Measurements from ENCODE around the gene DIS3L. TPM values are rescaled to one million over a fixed set of nuclear protein-coding genes. Genes with fewer than 3 reads are reported as not detected.
"Not testable (repeated sequence)": the region's sequence is repeated elsewhere in the genome, so short reads cannot be mapped to it uniquely, and the experiment has no call there.

Gene DIS3L
- total and polyA plus RNA-seq, 2 of the 4 experiments (the other 2 are of a cell fraction) = 5.1 to 14.5 TPM

- H2BK120ac ChIP-seq (ENCODE audit: low read depth, low read length); H2BK5ac ChIP-seq (ENCODE audit: low read depth, low read length, poor library complexity, severe bottlenecking); H3K9ac ChIP-seq (ENCODE audit: low read depth, low read length); H3K56ac ChIP-seq (ENCODE audit: extremely low read depth, insufficient read depth, low read length); H2AK5ac ChIP-seq (ENCODE audit: low read depth, low read length); POLR2A ChIA-PET (ENCODE audit: unreplicated experiment); ATAC-seq (ENCODE audit: low read depth); H4K20me1 ChIP-seq (ENCODE audit: insufficient read depth, low read length); H3K27ac ChIP-seq (ENCODE audit: insufficient read depth, low read length); H2BK15ac ChIP-seq (ENCODE audit: low read depth, low read length); H3K18ac ChIP-seq (ENCODE audit: low read depth, low read length); H3K27me3 ChIP-seq (ENCODE audit: control insufficient read depth, insufficient read depth, low read length); H2AK9ac ChIP-seq (replicated peaks; ENCODE audit: low read depth, low read length, poor library complexity); H3K4me2 ChIP-seq (ENCODE audit: low read depth, low read length); H2AFZ ChIP-seq (replicated peaks; ENCODE audit: low read length, poor library complexity); H4K5ac ChIP-seq (ENCODE audit: low read depth, low read length); H3K4me3 ChIP-seq (ENCODE audit: insufficient read depth, low read depth, low read length); H3K9me1 ChIP-seq (ENCODE audit: insufficient read depth, low read length); H2BK20ac ChIP-seq (ENCODE audit: low read depth, low read length); H3K14ac ChIP-seq (replicated peaks; ENCODE audit: low read depth, low read length); H3K23ac ChIP-seq (ENCODE audit: low read depth, low read length); H3K4ac ChIP-seq (ENCODE audit: low read depth, low read length); intact Hi-C loops (cut with micrococcal nuclease); BruUV-seq (replicated peaks); H3K4me1 ChIP-seq (ENCODE audit: control insufficient read depth, insufficient read depth, low read length); dilution Hi-C loops (cut with HindIII; ENCODE audit: low sequenced_read_pairs, unreplicated experiment); H4K91ac ChIP-seq (ENCODE audit: insufficient read depth, low read depth, low read length); H3K9me3 ChIP-seq (ENCODE audit: control insufficient read depth, insufficient read depth, low read length); in situ Hi-C loops (cut with MboI; ENCODE audit: low sequenced_read_pairs); DNase-seq; H3K36me3 ChIP-seq (ENCODE audit: control insufficient read depth, insufficient read depth, low read length); H4K8ac ChIP-seq (ENCODE audit: low read depth in 2 of 2, low read length in 2 of 2): not testable (repeated sequence)
- H3K79me1 ChIP-seq (ENCODE audit: low read depth in 1 of 2, low read length in 2 of 2) = peaks cover 9 to 11% of the 10 kb centered on the region in 2 experiments; a peak in 3 of 4 replicates
- no CpG with 5 or more reads among the region's 2 CpGs for WGBS, 2 experiments (ENCODE audit: extremely low coverage in 2 of 2, insufficient read length in 1 of 2)
- CTCF ChIA-PET = interaction anchor here (1.2 kb wide), 1 partner anchor 116 kb away, joined by 3 read pairs; the partner anchor contains the start of gene SNAPC5
Observed at GRCh38 chr15:66381376-66381775, 88.0 kb downstream of the DIS3L start.

Small RNA genes within 50 kb of the gene (microRNA-seq; reads per million reads assigned to microRNA genes)
- gene RF00019 (ENCODE audit: insufficient read depth, insufficient read length) = not detected
- gene SCARNA14 (ENCODE audit: insufficient read depth, insufficient read length) = 3.1 reads per million

Small RNA genes within 50 kb of the gene (small RNA-seq; reads per million reads assigned to genes)
- gene RF00019 (0 reads per million in 5 experiments), gene SCARNA14 (5.9 to 20.5 (median 11.1) reads per million in 5 experiments)

Other genes with a start within 250 kb of the DIS3L start
- gene MEGF11, start 39.8 kb upstream of the DIS3L start, total RNA-seq (2012; rRNA removed) = not detected in 2 replicates
- not detected in 2 replicates for gene MEGF11, start 39.8 kb upstream of the DIS3L start, polyA plus RNA-seq (2012; rRNA removed)
- gene TIPIN, start 63.1 kb downstream of the DIS3L start, total RNA-seq (2012; rRNA removed) = 7.3 and 15.0 TPM in 2 replicates
- gene TIPIN, start 63.1 kb downstream of the DIS3L start, polyA plus RNA-seq (2012; rRNA removed) = 6.3 and 6.9 TPM in 2 replicates
- gene MAP2K1, start 93.3 kb downstream of the DIS3L start, total RNA-seq (2012; rRNA removed) = 37.8 and 58.9 TPM in 2 replicates
- 33.3 and 34.7 TPM in 2 replicates for gene MAP2K1, start 93.3 kb downstream of the DIS3L start, polyA plus RNA-seq (2012; rRNA removed)
- gene SNAPC5, start 204.2 kb downstream of the DIS3L start, total RNA-seq (2012; rRNA removed) = 26.3 and 40.8 TPM in 2 replicates
- 25.4 and 25.9 TPM in 2 replicates for gene SNAPC5, start 204.2 kb downstream of the DIS3L start, polyA plus RNA-seq (2012; rRNA removed)
- 6,510 and 13,244 TPM in 2 replicates for gene RPL4, start 211.3 kb downstream of the DIS3L start, total RNA-seq (2012; rRNA removed)
- gene RPL4, start 211.3 kb downstream of the DIS3L start, polyA plus RNA-seq (2012; rRNA removed) = 3,530 and 4,083 TPM in 2 replicates
- gene ZWILCH, start 211.8 kb downstream of the DIS3L start, total RNA-seq (2012; rRNA removed) = 22.2 and 28.1 TPM in 2 replicates
- 10.3 and 10.5 TPM in 2 replicates for gene ZWILCH, start 211.8 kb downstream of the DIS3L start, polyA plus RNA-seq (2012; rRNA removed)

All from IMR-90 (cell line).